Measurements from ENCODE around the gene SLC25A6.

GRCh38 chrX:1401611-1402430 is 9.9 kb upstream of the SLC25A6 start:
- TF ChIP-seq EZH2 (IDR thresholded peaks at IDR 0.05; ENCODE audit: insufficient read depth, poor library complexity, severe bottlenecking): no peak
- TF ChIP-seq EZH2phosphoT487 (IDR thresholded peaks at IDR 0.05; ENCODE audit: insufficient read depth, low read depth): no peak

Data from GM23248 (cell line).